OCI-LY3 (cell line): ENCODE measurements around the gene PLD4.

ENCODE experiments used
- H2AFZ ChIP-seq: fragments of 200-600, 300-600 bp; shearing (Covaris generic); 2 replicates; pipeline ENCODE4 v1.6.0; 2014; ENCODE audit warnings: antibody characterized with exemption, low read depth, low read length
- H3K27ac ChIP-seq: fragments of 200-600, 300-600 bp; sonication (generic); 2 replicates; pipeline ENCODE4 v1.5.1; 2014; ENCODE audit warnings: mild to moderate bottlenecking, low read length, moderate library complexity, mixed read lengths
- H3K27me3 ChIP-seq: fragments of 200-600, 300-600 bp; sonication (generic); 2 replicates; pipeline ENCODE4 v1.6.1; 2014; ENCODE audit warnings: low read depth, low read length, mixed read lengths
- H3K36me3 ChIP-seq: fragments of 200-600, 300-600 bp; sonication (generic); replicated peaks from 2 replicates; pipeline ENCODE3; 2014; ENCODE audit warnings: low read depth, low read length, mixed read lengths
- H3K4me1 ChIP-seq: fragments of 300-600, 200-600 bp; sonication (generic); 2 replicates; pipeline ENCODE4 v1.6.1; 2014; ENCODE audit warnings: low read length, mixed read lengths
- H3K4me2 ChIP-seq: fragments of 200-600, 300-600 bp; sonication (generic); 2 replicates; pipeline ENCODE4 v1.6.1; 2014; ENCODE audit warnings: low read length, mixed read lengths
- H3K4me3 ChIP-seq: fragments of 300-600, 200-600 bp; sonication (generic); 2 replicates; pipeline ENCODE4 v1.5.1; 2014; ENCODE audit warnings: antibody characterized with exemption, mild to moderate bottlenecking, low read length, moderate library complexity
- H3K79me2 ChIP-seq: fragments of 300-600, 200-600 bp; shearing (Covaris generic); 2 replicates; pipeline ENCODE4 v1.6.1; 2014; ENCODE audit warnings: mild to moderate bottlenecking, low read length, mixed read lengths
- H3K9ac ChIP-seq: fragments of 300-600, 200-600 bp; shearing (Covaris generic); 2 replicates; pipeline ENCODE4 v1.6.0; 2014; ENCODE audit warnings: mild to moderate bottlenecking, low read length, moderate library complexity
- H3K9me3 ChIP-seq: fragments of 200-600, 300-600 bp; shearing (Covaris generic); 2 replicates; pipeline ENCODE4 v1.6.1; 2014; ENCODE audit warnings: low read length, mixed read lengths; ENCODE audit not compliant: insufficient read depth
- H4K20me1 ChIP-seq: fragments of 200-600, 300-600 bp; sonication (generic); 2 replicates; pipeline ENCODE4 v1.6.1; 2016; ENCODE audit warnings: low read length, mixed read lengths; ENCODE audit not compliant: insufficient read depth
- CTCF ChIP-seq: fragments of 200-600, 300-600 bp; sonication (generic); IDR thresholded peaks from 2 replicates; pipeline ENCODE4 v1.5.1; 2014; ENCODE audit warnings: antibody characterized with exemption, low read length, low read depth
- EZH2phosphoT487 ChIP-seq: fragments of 200-600 bp; shearing (Covaris generic); IDR thresholded peaks from 2 replicates; pipeline ENCODE4 v1.6.1; 2018; ENCODE audit warnings: antibody characterized with exemption, mixed run types, low read depth

PLD4 gene

DNA sequence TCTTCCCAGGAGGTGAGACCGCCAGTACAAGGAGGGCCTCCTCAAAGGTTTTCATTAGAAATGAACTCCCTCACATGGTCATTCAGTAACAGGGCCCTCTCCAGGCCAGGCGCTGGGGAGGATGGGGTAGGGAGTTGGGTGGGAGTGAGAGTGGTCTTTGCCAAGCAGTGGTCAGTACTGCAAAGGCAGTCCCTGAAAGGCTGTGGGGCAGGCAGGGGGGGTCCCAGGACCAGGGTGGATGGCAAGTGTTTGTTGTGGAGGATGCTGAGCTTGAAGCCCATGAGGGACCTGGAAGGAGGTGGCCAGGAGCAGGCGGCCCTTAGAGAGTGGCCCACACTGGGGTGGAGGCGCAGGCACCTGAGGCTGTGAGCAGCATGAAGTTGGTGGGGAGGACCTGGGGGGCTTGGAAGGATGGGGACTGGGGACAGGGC, 33.5 kb upstream of the PLD4 start:
- Histone ChIP-seq H3K9me3 (no peaks in the 10 kb centered on the region), H3K79me2 (no peaks in the 10 kb centered on the region), H3K9ac (no peak overlapping the region), H3K4me3 (no peak overlapping the region), H3K27ac (no peak overlapping the region), H3K4me1 (peaks cover 13% of the 10 kb centered on the region), H3K4me2 (no peak overlapping the region), H3K27me3 (no peaks in the 10 kb centered on the region), H4K20me1 (no peaks in the 10 kb centered on the region), H2AFZ (no peak overlapping the region), H3K36me3 (no peaks in the 10 kb centered on the region)
- TF ChIP-seq CTCF: no peak
- no peak for TF ChIP-seq EZH2phosphoT487

- H3K79me2 ChIP-seq: no peaks in the 10 kb centered on the region
- H2AFZ ChIP-seq: no peak overlapping the region
- no peak overlapping the region for H3K9ac ChIP-seq
- no peak overlapping the region for H3K4me2 ChIP-seq
- H3K27ac ChIP-seq: no peak overlapping the region
- H3K4me3 ChIP-seq: no peak overlapping the region
- no peaks in the 10 kb centered on the region for H3K9me3 ChIP-seq
- peaks cover 17% of the 10 kb centered on the region for H3K4me1 ChIP-seq
- H3K36me3 ChIP-seq: no peaks in the 10 kb centered on the region
- no peak for TF ChIP-seq EZH2phosphoT487
- TF ChIP-seq CTCF: no peak
- H4K20me1 ChIP-seq: no peaks in the 10 kb centered on the region
- H3K27me3 ChIP-seq: no peaks in the 10 kb centered on the region
Observed at GRCh38 chr14:104891664-104892530, 32.8 kb upstream of the PLD4 start.

DNA sequence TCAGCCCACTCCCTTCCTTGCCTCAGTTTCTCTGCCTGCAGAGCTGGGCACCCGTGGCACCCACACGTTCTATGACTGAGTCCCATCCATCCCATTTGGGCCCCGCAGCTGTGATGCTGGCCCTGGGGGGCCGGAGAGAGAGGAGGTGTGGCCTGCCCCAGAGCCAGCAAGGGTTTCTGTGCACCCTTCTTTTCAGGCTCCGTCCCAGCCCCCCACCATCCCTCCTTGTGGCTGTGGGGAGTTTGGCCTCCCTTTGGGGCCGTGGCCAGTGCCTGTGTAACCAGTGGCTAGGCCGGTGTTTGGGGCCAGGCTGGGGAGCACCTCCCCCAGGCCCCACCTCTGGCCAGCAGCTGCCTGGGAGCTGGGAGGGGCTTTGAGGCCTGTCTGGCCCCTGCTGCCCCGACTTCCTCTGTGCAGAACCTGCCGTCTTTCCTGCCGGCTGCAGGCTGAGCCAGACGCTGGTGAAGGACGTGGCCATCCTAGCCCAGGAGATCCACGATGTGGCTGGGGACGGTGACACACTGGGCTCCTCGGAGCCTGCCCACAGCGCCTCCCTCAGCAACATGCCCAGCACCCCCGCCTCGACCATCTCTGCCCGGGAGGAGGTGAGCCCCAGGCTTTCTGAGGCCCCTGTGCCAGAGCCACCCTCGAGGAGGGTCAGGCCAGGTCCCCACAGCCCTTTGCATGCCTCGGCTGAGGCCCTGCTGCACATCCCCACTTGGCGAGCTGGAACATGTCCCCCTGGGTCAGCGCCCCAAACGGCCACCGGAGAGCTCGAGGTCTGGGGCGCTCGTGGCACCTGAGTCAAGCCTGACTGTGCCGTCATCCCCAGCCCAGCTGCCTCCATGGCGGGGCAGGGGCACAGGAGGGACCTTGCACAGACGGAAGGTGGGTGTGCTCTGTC, 31.9 kb upstream of the PLD4 start:
- Histone ChIP-seq H3K9me3 (no peaks in the 10 kb centered on the region), H3K4me2 (no peak overlapping the region), H3K27me3 (no peaks in the 10 kb centered on the region), H4K20me1 (no peaks in the 10 kb centered on the region), H3K9ac (no peak overlapping the region), H3K27ac (no peak overlapping the region), H3K79me2 (no peaks in the 10 kb centered on the region), H3K4me1 (peaks cover 17% of the 10 kb centered on the region), H3K4me3 (no peak overlapping the region), H3K36me3 (no peaks in the 10 kb centered on the region), H2AFZ (no peak overlapping the region)
- TF ChIP-seq CTCF (no peak), EZH2phosphoT487 (no peak)
